Upper lobe of left lung (tissue), 4 donors: ENCODE data around the gene SLC35A3.

Experiments used
- CTCF ChIP-seq, 6 experiments: fragments of 450-650 bp in 4 of 6; fragments of 200-600 bp in 2 of 6; sonication (generic) in 2 of 6; IDR thresholded peaks; one replicate each; pipeline ENCODE4 v1.5.1; 2016 to 2019; ENCODE audit warnings: antibody characterized with exemption in 6 of 6
- POLR2A ChIP-seq, 4 donors: fragments of 450-650 bp; IDR thresholded peaks; one replicate each; pipeline ENCODE4 v1.5.1; 2016 to 2017; ENCODE audit warnings: antibody characterized with exemption in 4 of 4, mild to moderate bottlenecking in 2 of 4
- POLR2AphosphoS5 ChIP-seq, 2 donors: sonication (generic); formaldehyde crosslinking; IDR thresholded peaks; one replicate each; pipeline ENCODE4 v1.5.1; 2017; ENCODE audit warnings: antibody characterized with exemption in 2 of 2

- TF ChIP-seq CTCF (IDR thresholded peaks at IDR 0.05) (no peak), POLR2A (IDR thresholded peaks at IDR 0.05) (no peak), POLR2AphosphoS5 (IDR thresholded peaks at IDR 0.05) (no peak)
Observed at GRCh38 chr1:100070201-100070939, 100.6 kb downstream of the SLC35A3 start.
